IPS DF 6.9 (cell line): Measurements from ENCODE around the gene KCNQ1.

Experiments
- DNase-seq: peaks from one replicate; pipeline ENCODE4 v3.0.0-alpha.2; 2013; ENCODE audit warnings: low read depth, low spot score
- H3K27ac ChIP-seq: one replicate; pipeline ENCODE4 v1.5.1; 2013; ENCODE audit warnings: low read length, control low read depth
- H3K27me3 ChIP-seq: 2 replicates; pipeline ENCODE4 v1.6.1; 2013; ENCODE audit warnings: mild to moderate bottlenecking, low read length; ENCODE audit not compliant: control insufficient read depth, insufficient read depth
- H3K36me3 ChIP-seq: 2 replicates; pipeline ENCODE4 v1.6.1; 2013; ENCODE audit warnings: low read length; ENCODE audit not compliant: control insufficient read depth, insufficient read depth
- H3K4me1 ChIP-seq: 2 replicates; pipeline ENCODE4 v1.6.1; 2013; ENCODE audit warnings: low read length; ENCODE audit not compliant: control insufficient read depth, insufficient read depth
- H3K4me3 ChIP-seq: 2 replicates; pipeline ENCODE4 v1.5.1; 2013; ENCODE audit warnings: mild to moderate bottlenecking, low read length
- H3K9me3 ChIP-seq: 2 replicates; pipeline ENCODE4 v1.6.1; 2013; ENCODE audit warnings: low read length, inconsistent platforms; ENCODE audit not compliant: control insufficient read depth, insufficient read depth
- WGBS: extraction: QIAGEN DNeasy Blood & Tissue Kit; methylation state at CpG from one replicate; pipeline ENCODE4 v1.1.7; 2013; ENCODE audit warnings: mixed read lengths, missing lambda C conversion rate; ENCODE audit not compliant: insufficient read length, insufficient coverage; 5-methylcytosine and 5-hydroxymethylcytosine counted together

Gene KCNQ1

GRCh38 chr11:2776351-2777061, 331.7 kb downstream of the KCNQ1 start:
- no peaks in the 10 kb centered on the region for H3K9me3 ChIP-seq
- no CpG with 5 or more reads among the region's 19 CpGs for WGBS
- no peak for DNase-seq
- H3K36me3 ChIP-seq = no peaks in the 10 kb centered on the region; the same call in 1 of the 2 replicates
- H3K27me3 ChIP-seq = peaks cover 4% of the 10 kb centered on the region; the same call in 1 of the 2 replicates
- H3K4me1 ChIP-seq = no peaks in the 10 kb centered on the region
- H3K27ac ChIP-seq = no peak overlapping the region
- no peak overlapping the region for H3K4me3 ChIP-seq

- no CpG with 5 or more reads among the region's 7 CpGs for WGBS
- DNase-seq = no peak
These were observed 332.6 kb downstream of the KCNQ1 start for GRCh38 chr11:2777386-2777785.

GRCh38 chr11:2777871-2778629, 333.2 kb downstream of the KCNQ1 start:
- no peak overlapping the region for H3K27ac ChIP-seq
- H3K4me3 ChIP-seq = no peak overlapping the region
- no peak for DNase-seq
- no peaks in the 10 kb centered on the region for H3K9me3 ChIP-seq
- H3K36me3 ChIP-seq = no peaks in the 10 kb centered on the region; the same call in 1 of the 2 replicates
- no peaks in the 10 kb centered on the region for H3K4me1 ChIP-seq
- H3K27me3 ChIP-seq = peaks cover 3% of the 10 kb centered on the region; the same call in 1 of the 2 replicates
- WGBS = no CpG with 5 or more reads among the region's 27 CpGs

More at GRCh38 chr11:2777386-2777785, 332.6 kb downstream of the KCNQ1 start:
- Histone ChIP-seq H3K4me3 (no peak overlapping the region), H3K9me3 (no peaks in the 10 kb centered on the region), H3K27ac (no peak overlapping the region), H3K4me1 (no peaks in the 10 kb centered on the region), H3K36me3 (no peaks in the 10 kb centered on the region; the same call in 1 of the 2 replicates), H3K27me3 (peaks cover 4% of the 10 kb centered on the region; the same call in 1 of the 2 replicates)

GRCh38 chr11:2778630-2779498, 334.1 kb downstream of the KCNQ1 start:
- Histone ChIP-seq H3K4me1 (no peaks in the 10 kb centered on the region), H3K4me3 (no peak overlapping the region), H3K36me3 (no peaks in the 10 kb centered on the region; the same call in 1 of the 2 replicates), H3K27ac (no peak overlapping the region), H3K27me3 (peaks cover 1% of the 10 kb centered on the region; the same call in 1 of the 2 replicates), H3K9me3 (no peaks in the 10 kb centered on the region)
- no peak for DNase-seq
- no CpG with 5 or more reads among the region's 28 CpGs for WGBS

GRCh38 chr11:2779499-2779980, 334.7 kb downstream of the KCNQ1 start:
- Histone ChIP-seq H3K4me1 (no peaks in the 10 kb centered on the region), H3K27me3 (no peaks in the 10 kb centered on the region), H3K9me3 (no peaks in the 10 kb centered on the region), H3K27ac (no peak overlapping the region), H3K4me3 (no peak overlapping the region), H3K36me3 (no peaks in the 10 kb centered on the region; the same call in 1 of the 2 replicates)
- no peak for DNase-seq
- WGBS = no CpG with 5 or more reads among the region's 11 CpGs

GRCh38 chr11:2779981-2780849, 335.4 kb downstream of the KCNQ1 start:
- Histone ChIP-seq H3K27me3 (no peaks in the 10 kb centered on the region), H3K27ac (no peak overlapping the region), H3K4me3 (no peak overlapping the region), H3K9me3 (no peaks in the 10 kb centered on the region), H3K36me3 (no peaks in the 10 kb centered on the region; the same call in 1 of the 2 replicates), H3K4me1 (no peaks in the 10 kb centered on the region)
- no CpG with 5 or more reads among the region's 23 CpGs for WGBS
- DNase-seq = no peak

- Histone ChIP-seq H3K36me3 (no peaks in the 10 kb centered on the region; the same call in 1 of the 2 replicates), H3K27ac (no peak overlapping the region), H3K4me1 (no peaks in the 10 kb centered on the region), H3K27me3 (no peaks in the 10 kb centered on the region), H3K4me3 (no peak overlapping the region), H3K9me3 (no peaks in the 10 kb centered on the region)
- no CpG with 5 or more reads among the region's 9 CpGs for WGBS
- no peak for DNase-seq
These were observed 336.1 kb downstream of the KCNQ1 start for GRCh38 chr11:2780850-2781407.

- Histone ChIP-seq H3K4me1 (no peaks in the 10 kb centered on the region), H3K9me3 (no peaks in the 10 kb centered on the region), H3K4me3 (no peak overlapping the region), H3K27ac (no peak overlapping the region), H3K36me3 (no peaks in the 10 kb centered on the region; the same call in 1 of the 2 replicates), H3K27me3 (no peaks in the 10 kb centered on the region)
- DNase-seq = no peak
- no CpG with 5 or more reads among the region's 19 CpGs for WGBS
These were observed 336.8 kb downstream of the KCNQ1 start for GRCh38 chr11:2781408-2782274.
